Limb (tissue), 2 donors: Measurements from ENCODE around the gene PTDSS2.
"Not testable (repeated sequence)": the region's sequence is repeated elsewhere in the genome, so short reads cannot be mapped to it uniquely, and the experiment has no call there.

Experiments used
- DNase-seq, 2 donors: peaks; one replicate each; pipeline ENCODE4 v3.0.0-alpha.2; 2016; ENCODE audit errors: extremely low spot score in 2 of 2

PTDSS2 gene

DNA sequence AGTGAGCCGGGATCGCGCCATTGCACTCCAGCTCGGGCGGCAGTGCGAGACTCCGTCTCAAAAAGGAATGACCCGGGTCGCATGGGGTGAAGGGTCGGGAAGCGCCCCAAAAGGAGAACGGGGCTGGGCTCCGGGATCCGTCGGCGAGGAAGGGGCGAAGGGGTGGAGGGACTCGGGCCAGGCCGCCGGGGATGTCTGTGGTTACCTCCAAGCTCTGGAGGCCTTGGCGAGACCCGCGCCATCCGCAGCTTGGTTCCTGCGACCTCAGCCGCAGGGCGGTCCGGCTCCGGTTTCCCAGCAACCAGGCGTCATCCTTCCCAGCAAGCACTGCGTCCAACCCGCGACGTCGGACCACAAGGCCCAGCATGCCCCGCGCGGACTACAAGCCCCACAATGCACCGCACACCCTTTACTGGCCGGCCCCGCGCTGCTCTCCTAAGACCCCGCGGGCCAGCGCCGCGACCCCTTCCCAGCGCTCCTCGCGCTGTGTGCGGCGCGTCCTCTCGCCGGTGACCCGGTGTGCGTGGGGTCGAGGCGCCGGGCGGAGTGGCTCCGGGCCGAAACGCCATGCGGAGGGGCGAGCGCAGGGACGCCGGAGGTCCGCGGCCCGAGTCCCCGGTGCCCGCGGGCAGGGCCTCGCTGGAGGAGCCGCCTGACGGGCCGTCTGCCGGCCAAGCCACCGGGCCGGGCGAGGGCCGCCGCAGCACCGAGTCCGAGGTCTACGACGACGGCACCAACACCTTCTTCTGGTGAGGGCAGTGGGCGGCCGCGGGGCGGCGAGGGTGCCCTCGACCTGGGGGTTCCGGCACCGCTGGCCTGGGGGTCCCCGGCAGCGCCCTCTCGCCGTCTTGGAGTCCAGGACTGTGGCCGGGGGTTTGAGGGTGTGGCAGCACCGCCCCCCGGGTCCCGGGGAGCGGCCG is at the start of gene PTDSS2:
PTDSS2 (plus strand) TSS at position 391 of the 920 bp plus-strand sequence; CDS start at position 568, 177 bp downstream.
- peak; percentile 96 to 97 for DNase-seq

- not testable (repeated sequence) for DNase-seq
These were observed 48.9 kb upstream of the PTDSS2 start for GRCh38 chr11:401196-401595.

GRCh38 chr11:403021-403760 is 46.9 kb upstream of the PTDSS2 start:
- DNase-seq = no peak

GRCh38 chr11:403761-404431 is 46.2 kb upstream of the PTDSS2 start:
- no peak for DNase-seq

GRCh38 chr11:404551-405264 is 45.4 kb upstream of the PTDSS2 start:
- no peak for DNase-seq

GRCh38 chr11:405323-405953 is 44.6 kb upstream of the PTDSS2 start:
- DNase-seq = no peak

GRCh38 chr11:405954-406795 is 43.9 kb upstream of the PTDSS2 start:
- DNase-seq = no peak

DNA sequence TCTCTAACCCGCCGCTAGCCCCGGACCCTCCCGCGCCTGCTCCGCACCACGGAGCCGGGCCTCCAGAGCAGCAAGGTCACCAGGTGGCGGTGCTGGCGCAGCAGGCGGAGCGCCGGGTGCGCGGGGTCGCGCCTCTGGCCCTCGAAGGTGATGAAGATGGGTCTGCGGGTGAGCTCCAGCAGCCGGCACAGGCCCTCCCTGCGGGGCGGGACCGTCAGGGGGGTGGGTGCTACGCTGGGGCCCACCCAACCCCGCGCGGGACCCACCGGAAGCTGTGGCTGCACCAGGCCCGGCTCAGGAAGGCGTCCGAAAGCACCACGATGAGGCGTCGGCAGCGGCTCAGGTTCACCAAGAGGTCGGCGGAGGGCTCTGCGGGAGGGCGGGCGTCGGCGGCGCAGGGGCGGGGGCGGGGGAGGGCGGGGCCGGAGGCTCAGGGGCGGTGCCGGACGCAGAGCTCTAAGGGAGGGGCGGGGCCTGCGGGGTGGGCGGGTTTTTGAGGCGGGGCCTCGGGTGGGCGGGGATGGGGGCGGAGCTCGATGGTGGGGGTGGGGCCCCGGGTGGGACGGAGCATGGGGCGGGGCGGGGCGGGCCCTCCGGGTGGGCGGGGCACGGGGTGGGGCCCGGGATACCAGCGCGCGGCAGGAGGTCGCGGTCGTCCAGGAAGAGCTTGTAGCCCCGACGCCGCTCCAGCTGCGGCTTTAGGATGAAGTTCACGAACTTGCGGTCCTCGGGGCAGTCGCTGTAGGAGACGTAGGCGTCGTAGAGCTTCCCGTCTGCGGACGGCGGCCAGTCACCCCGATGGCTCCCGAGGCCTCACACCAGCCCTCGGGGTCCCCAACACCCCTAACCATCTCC is 43.1 kb upstream of the PTDSS2 start:
- DNase-seq = peak; percentile 53 to 88

DNA sequence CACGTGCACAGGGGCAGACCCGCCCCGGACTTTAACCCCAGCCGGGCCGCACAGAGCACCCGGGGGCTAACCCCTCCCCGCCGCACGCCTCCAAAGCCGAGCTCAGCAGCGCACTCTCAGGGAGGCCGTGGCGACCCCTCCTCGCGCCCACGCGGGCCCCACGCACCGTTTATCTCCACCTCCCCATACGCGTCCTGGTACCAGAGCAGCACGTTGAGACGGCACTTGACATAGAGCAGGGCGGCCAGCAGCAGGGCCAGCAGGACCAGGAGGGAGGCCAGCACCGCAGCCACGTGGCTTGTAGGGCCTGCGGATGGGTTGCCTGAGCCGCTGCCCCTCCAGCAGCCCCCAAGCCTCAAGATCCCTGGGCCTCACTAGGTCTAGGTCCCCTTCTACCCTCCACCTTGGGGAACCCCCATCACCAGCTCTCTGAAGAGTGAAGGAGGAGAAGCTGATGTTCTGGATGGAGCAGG is 42.4 kb upstream of the PTDSS2 start:
- no peak for DNase-seq

DNA sequence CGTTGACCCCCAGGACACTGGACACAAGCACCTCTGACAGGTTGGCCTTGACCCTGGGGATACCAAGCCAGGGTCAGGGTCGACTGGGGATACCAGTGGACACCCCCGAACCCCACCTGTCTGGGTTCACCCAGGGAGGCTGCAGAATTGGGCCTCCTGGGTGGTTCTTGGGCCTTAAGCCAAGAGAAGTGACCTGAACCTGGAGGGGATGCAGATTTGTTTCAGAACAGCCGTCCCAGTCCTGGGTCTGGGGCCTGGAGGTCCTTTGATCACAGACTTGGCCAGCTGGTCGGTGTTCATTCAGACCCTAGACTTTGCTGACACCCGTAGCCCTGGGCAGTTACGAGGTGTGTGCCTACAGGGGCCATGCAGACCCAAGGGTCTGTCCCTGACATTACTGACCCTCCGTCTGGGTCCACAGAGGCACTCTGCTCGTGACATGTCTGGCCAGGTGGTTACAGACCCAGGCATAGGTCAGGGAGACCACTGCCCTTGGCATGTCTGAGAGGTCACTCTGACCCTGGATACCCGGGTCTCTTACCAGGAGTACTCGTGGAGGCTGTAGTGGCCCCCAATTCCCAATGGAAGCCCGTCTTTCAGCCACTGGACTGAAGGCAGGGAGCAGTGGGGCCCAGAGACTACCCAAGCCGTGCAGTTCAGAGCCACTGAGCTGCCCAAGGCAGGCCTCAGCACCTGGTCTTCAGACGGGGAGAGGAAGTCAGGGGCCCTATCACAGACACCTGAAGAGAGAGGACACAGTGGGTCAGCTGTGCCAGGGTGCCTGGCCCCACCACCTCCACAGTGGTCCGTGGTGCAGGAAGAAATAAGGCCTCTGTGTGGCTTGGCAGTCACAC is 41.7 kb upstream of the PTDSS2 start:
- DNase-seq = no peak

GRCh38 chr11:409008-409599 is 41.0 kb upstream of the PTDSS2 start:
- DNase-seq = no peak

DNA sequence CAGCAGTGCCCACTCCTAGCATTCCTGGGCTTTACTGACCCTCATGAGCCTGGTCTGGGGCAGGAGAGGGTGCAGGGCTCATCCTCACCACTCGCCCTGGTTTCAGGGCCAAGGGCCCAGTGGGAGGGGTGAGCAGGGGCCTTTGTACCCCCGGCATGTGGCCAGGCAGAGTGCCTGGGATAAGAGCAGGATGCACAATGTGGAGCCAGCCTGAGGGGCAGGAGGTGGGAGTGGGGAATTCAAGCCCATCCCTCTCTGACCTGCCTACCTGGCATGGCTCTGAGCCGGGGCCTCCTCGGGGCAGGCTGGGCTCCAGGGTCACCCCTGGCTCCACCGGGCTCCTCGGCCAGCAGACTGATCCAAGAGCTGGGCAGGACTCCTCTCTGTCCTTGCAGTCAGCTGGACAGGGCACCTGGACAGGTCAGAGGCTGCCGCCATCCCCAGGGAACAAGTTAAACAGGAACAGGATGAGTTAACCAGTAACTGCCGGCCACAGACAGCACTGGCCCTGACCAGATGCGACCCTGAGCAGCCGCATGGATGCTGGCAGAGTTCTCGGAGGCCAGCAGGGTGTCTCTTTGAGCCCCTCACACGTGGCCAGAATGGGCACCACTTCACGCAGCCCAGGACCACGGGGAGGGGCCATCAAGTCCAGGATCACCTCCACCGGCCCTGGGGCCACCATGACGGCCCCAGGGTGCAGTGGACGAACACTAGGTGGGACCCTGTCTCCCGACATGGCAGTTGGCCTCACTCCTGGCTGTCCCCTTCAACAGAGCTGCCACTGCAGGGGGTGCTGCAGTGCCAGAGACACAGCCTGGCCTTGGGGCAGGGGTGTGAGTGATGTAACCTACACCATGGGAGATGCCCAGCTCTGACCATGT is 40.2 kb upstream of the PTDSS2 start:
- no peak for DNase-seq

DNA sequence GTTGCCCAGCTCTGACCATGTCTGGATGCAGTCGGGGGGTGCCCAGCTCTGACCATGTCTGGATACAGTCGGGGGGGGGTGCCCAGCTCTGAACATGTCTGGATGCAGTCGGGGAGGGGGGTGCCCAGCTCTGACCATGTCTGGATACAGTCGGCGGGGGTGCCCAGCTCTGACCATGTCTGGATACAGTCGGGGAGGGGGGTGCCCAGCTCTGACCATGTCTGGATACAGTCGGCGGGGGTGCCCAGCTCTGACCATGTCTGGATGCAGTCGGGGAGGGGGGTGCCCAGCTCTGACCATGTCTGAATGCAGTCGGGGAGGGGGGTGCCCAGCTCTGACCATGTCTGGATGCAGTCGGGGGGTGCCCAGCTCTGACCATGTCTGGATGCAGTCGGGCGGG is 39.4 kb upstream of the PTDSS2 start:
- DNase-seq = not testable (repeated sequence)

DNA sequence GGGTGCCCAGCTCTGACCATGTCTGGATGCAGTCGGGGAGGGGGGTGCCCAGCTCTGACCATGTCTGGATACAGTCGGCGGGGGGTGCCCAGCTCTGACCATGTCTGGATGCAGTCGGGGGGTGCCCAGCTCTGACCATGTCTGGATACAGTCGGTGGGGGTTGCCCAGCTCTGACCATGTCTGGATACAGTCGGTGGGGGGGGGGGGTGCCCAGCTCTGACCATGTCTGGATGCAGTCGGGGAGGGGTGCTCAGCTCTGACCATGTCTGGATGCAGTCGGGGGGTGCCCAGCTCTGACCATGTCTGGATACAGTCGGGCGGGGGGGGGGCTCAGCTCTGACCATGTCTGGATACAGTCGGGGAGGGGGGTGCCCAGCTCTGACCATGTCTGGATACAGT is 38.6 kb upstream of the PTDSS2 start:
- not testable (repeated sequence) for DNase-seq

GRCh38 chr11:412641-413119 is 37.4 kb upstream of the PTDSS2 start:
- no peak for DNase-seq
